ENCODE results near the gene OR13G1. TPM values are rescaled to one million over a fixed set of nuclear protein-coding genes. Genes with fewer than 3 reads are reported as not detected.

OR13G1 gene
- total RNA-seq, 1 experiment from 2014 or later = not detected

Other genes starting within 250 kb of the OR13G1 start
- gene OR2B11, start 221.6 kb downstream of the OR13G1 start, total RNA-seq (2014; rRNA removed; shearing (Covaris generic)) = not detected in 2 replicates
- not detected in 2 replicates for gene OR2C3, start 143.3 kb downstream of the OR13G1 start, total RNA-seq (2014; rRNA removed; shearing (Covaris generic))
- gene GCSAML, start 130.6 kb downstream of the OR13G1 start, total RNA-seq (2014; rRNA removed; shearing (Covaris generic)) = not detected in 2 replicates
- gene OR2G2, start 91.4 kb downstream of the OR13G1 start, total RNA-seq (2014; rRNA removed; shearing (Covaris generic)) = not detected in 2 replicates
- not detected in 2 replicates for gene OR2G3, start 74.2 kb downstream of the OR13G1 start, total RNA-seq (2014; rRNA removed; shearing (Covaris generic))
- not detected in 2 replicates for gene OR6F1, start 36.9 kb upstream of the OR13G1 start, total RNA-seq (2014; rRNA removed; shearing (Covaris generic))
- not detected in 2 replicates for gene OR14K1, start 58.9 kb upstream of the OR13G1 start, total RNA-seq (2014; rRNA removed; shearing (Covaris generic))
- gene OR14A2, start 68.4 kb upstream of the OR13G1 start, total RNA-seq (2014; rRNA removed; shearing (Covaris generic)) = not detected in 2 replicates
- gene OR1C1, start 80.8 kb upstream of the OR13G1 start, total RNA-seq (2014; rRNA removed; shearing (Covaris generic)) = not detected in 2 replicates
- gene OR14A16, start 144.4 kb upstream of the OR13G1 start, total RNA-seq (2014; rRNA removed; shearing (Covaris generic)) = not detected in 2 replicates
- not detected in 2 replicates for gene OR11L1, start 162.2 kb upstream of the OR13G1 start, total RNA-seq (2014; rRNA removed; shearing (Covaris generic))
- 3.7 and 4.5 TPM in 2 replicates for gene TRIM58, start 177.4 kb upstream of the OR13G1 start, total RNA-seq (2014; rRNA removed; shearing (Covaris generic))
- gene OR2W3, start 215.8 kb upstream of the OR13G1 start, total RNA-seq (2014; rRNA removed; shearing (Covaris generic)) = 2.0 and 2.2 TPM in 2 replicates
- not detected in 2 replicates for gene OR2T8, start 240.5 kb upstream of the OR13G1 start, total RNA-seq (2014; rRNA removed; shearing (Covaris generic))
- gene OR2AJ1, start 245.2 kb upstream of the OR13G1 start, total RNA-seq (2014; rRNA removed; shearing (Covaris generic)) = not detected in 2 replicates

Measured in HT1080 (cell line).